ENCODE measurements around the gene RAC2.

RAC2 gene

GRCh38 chr22:37198258-37199102, 45.6 kb downstream of the RAC2 start:
- Histone ChIP-seq H3K27me3 (ENCODE audit: control insufficient read depth, insufficient read depth, low read length) (no peaks in the 10 kb centered on the region), H3K4me3 (ENCODE audit: low read depth, low read length) (peak overlapping the region; percentile 72), H3K4me1 (ENCODE audit: control insufficient read depth, insufficient read depth, low read length) (peaks cover 28% of the 10 kb centered on the region), H3K9me3 (ENCODE audit: control insufficient read depth, insufficient read depth, low read depth, low read length) (0 out of 2 replicates have a peak, but pooled peaks cover 2% of the 10 kb centered on the region), H3K9ac (ENCODE audit: low read length) (peak overlapping the region; percentile 76), H3K27ac (ENCODE audit: low read depth, low read length) (peak overlapping the region; percentile 57; the same call in 1 of the 2 replicates), H3K36me3 (ENCODE audit: control insufficient read depth, insufficient read depth, low read length) (no peaks in the 10 kb centered on the region)

GRCh38 chr22:37197451-37198257, 46.4 kb downstream of the RAC2 start:
- H3K36me3 ChIP-seq (ENCODE audit: control insufficient read depth, insufficient read depth, low read length): no peaks in the 10 kb centered on the region
- peak overlapping the region; percentile 72 for H3K4me3 ChIP-seq (ENCODE audit: low read depth, low read length)
- peak overlapping the region; percentile 57 for H3K9ac ChIP-seq (ENCODE audit: low read length)
- H3K9me3 ChIP-seq (ENCODE audit: control insufficient read depth, insufficient read depth, low read depth, low read length): peaks cover 8% of the 10 kb centered on the region
- no peak overlapping the region for H3K27ac ChIP-seq (ENCODE audit: low read depth, low read length)
- peaks cover 28% of the 10 kb centered on the region for H3K4me1 ChIP-seq (ENCODE audit: control insufficient read depth, insufficient read depth, low read length)
- no peaks in the 10 kb centered on the region for H3K27me3 ChIP-seq (ENCODE audit: control insufficient read depth, insufficient read depth, low read length)

DNA sequence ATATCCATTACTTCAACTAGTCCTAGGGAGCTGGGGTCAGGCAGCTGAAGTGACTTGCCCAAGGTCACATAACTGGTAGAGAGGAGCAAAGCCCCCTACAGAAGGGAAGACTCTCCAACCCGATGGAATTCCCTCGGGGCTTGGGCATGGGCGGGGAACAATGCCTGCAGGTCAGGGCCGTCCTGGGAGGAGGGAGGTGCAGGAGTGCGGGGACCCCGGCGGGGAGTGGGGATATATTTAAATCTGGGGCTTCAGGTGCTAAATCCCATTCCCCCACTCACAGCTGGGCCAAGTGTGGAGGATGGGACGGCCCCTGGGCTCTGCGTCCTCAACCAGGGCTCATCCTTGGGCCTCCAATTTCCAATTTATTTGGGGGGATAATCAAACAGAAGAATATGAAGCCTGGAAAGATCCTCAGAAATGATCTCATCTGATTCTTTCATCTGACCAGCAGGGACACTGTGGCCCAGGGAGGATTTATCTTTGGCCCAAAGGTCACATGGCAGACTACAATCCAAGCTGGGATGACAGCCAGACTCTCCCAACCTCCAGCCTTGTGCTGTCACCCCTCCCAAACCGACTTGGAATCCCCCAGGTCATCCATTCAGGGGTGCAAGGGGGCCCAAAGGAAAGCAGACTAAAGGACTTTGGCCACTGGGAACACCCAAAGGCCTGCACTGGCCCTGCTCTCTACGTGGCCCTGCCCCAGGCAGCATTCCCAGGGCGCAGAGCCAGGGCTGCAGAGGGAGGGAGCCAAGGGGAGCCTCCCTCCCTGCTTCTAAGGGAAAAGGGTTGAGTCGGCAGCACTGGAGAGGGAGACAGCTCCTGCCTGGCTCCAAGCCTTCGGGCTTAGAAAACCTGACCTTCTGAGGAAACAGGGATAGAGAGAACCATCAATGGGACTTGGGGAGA, 47.3 kb downstream of the RAC2 start:
- no peak overlapping the region for H3K27ac ChIP-seq (ENCODE audit: low read depth, low read length)
- H3K36me3 ChIP-seq (ENCODE audit: control insufficient read depth, insufficient read depth, low read length): no peaks in the 10 kb centered on the region
- H3K27me3 ChIP-seq (ENCODE audit: control insufficient read depth, insufficient read depth, low read length): no peaks in the 10 kb centered on the region
- peaks cover 28% of the 10 kb centered on the region for H3K4me1 ChIP-seq (ENCODE audit: control insufficient read depth, insufficient read depth, low read length)
- H3K4me3 ChIP-seq (ENCODE audit: low read depth, low read length): peak overlapping the region; percentile 10; the same call in 1 of the 2 replicates
- peaks cover 14% of the 10 kb centered on the region for H3K9me3 ChIP-seq (ENCODE audit: control insufficient read depth, insufficient read depth, low read depth, low read length)
- H3K9ac ChIP-seq (ENCODE audit: low read length): peak overlapping the region; percentile 57

DNA sequence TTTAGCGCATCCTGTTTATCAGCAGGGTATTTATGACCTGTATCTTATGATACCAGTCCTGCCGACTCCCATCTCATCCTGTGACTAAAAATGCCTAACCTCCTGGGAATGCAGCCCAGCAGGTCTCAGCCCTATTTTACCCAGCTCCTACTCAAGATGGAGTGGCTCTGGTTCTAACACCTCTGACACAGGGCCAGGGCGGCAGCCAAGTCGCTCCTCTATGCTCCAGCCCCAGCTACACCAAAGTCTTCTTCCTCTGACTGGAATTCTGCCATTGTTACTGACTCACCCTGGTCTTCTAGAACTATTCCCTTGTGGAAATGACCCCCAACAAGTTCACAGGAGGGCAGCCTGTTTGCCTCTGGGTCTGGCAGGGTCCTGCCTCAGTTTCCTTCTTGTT, 48.1 kb downstream of the RAC2 start:
- Histone ChIP-seq H3K9me3 (ENCODE audit: control insufficient read depth, insufficient read depth, low read depth, low read length) (peaks cover 14% of the 10 kb centered on the region), H3K9ac (ENCODE audit: low read length) (no peak overlapping the region), H3K4me1 (ENCODE audit: control insufficient read depth, insufficient read depth, low read length) (peaks cover 28% of the 10 kb centered on the region), H3K4me3 (ENCODE audit: low read depth, low read length) (no peak overlapping the region), H3K27me3 (ENCODE audit: control insufficient read depth, insufficient read depth, low read length) (no peaks in the 10 kb centered on the region), H3K36me3 (ENCODE audit: control insufficient read depth, insufficient read depth, low read length) (no peaks in the 10 kb centered on the region), H3K27ac (ENCODE audit: low read depth, low read length) (no peak overlapping the region)

GRCh38 chr22:37194750-37195149, 49.3 kb downstream of the RAC2 start:
- Histone ChIP-seq H3K9me3 (ENCODE audit: control insufficient read depth, insufficient read depth, low read depth, low read length) (peaks cover 14% of the 10 kb centered on the region), H3K27me3 (ENCODE audit: control insufficient read depth, insufficient read depth, low read length) (no peaks in the 10 kb centered on the region), H3K36me3 (ENCODE audit: control insufficient read depth, insufficient read depth, low read length) (no peaks in the 10 kb centered on the region), H3K9ac (ENCODE audit: low read length) (no peak overlapping the region), H3K4me3 (ENCODE audit: low read depth, low read length) (no peak overlapping the region), H3K4me1 (ENCODE audit: control insufficient read depth, insufficient read depth, low read length) (peaks cover 28% of the 10 kb centered on the region), H3K27ac (ENCODE audit: low read depth, low read length) (no peak overlapping the region)

GRCh38 chr22:37193629-37194191, 50.4 kb downstream of the RAC2 start:
- Histone ChIP-seq H3K4me1 (ENCODE audit: control insufficient read depth, insufficient read depth, low read length) (peaks cover 35% of the 10 kb centered on the region), H3K27ac (ENCODE audit: low read depth, low read length) (no peak overlapping the region), H3K27me3 (ENCODE audit: control insufficient read depth, insufficient read depth, low read length) (no peaks in the 10 kb centered on the region), H3K36me3 (ENCODE audit: control insufficient read depth, insufficient read depth, low read length) (no peaks in the 10 kb centered on the region), H3K4me3 (ENCODE audit: low read depth, low read length) (no peak overlapping the region), H3K9ac (ENCODE audit: low read length) (no peak overlapping the region), H3K9me3 (ENCODE audit: control insufficient read depth, insufficient read depth, low read depth, low read length) (peaks cover 14% of the 10 kb centered on the region)

- H3K36me3 ChIP-seq (ENCODE audit: control insufficient read depth, insufficient read depth, low read length): no peaks in the 10 kb centered on the region
- H3K27me3 ChIP-seq (ENCODE audit: control insufficient read depth, insufficient read depth, low read length): no peaks in the 10 kb centered on the region
- no peak overlapping the region for H3K27ac ChIP-seq (ENCODE audit: low read depth, low read length)
- no peak overlapping the region for H3K4me3 ChIP-seq (ENCODE audit: low read depth, low read length)
- no peak overlapping the region for H3K9ac ChIP-seq (ENCODE audit: low read length)
- H3K9me3 ChIP-seq (ENCODE audit: control insufficient read depth, insufficient read depth, low read depth, low read length): peaks cover 14% of the 10 kb centered on the region
- H3K4me1 ChIP-seq (ENCODE audit: control insufficient read depth, insufficient read depth, low read length): peaks cover 34% of the 10 kb centered on the region
Measured at GRCh38 chr22:37192741-37193140, 51.3 kb downstream of the RAC2 start.

- Histone ChIP-seq H3K4me1 (ENCODE audit: control insufficient read depth, insufficient read depth, low read length) (peaks cover 28% of the 10 kb centered on the region), H3K36me3 (ENCODE audit: control insufficient read depth, insufficient read depth, low read length) (no peaks in the 10 kb centered on the region), H3K4me3 (ENCODE audit: low read depth, low read length) (no peak overlapping the region), H3K27ac (ENCODE audit: low read depth, low read length) (no peak overlapping the region), H3K9me3 (ENCODE audit: control insufficient read depth, insufficient read depth, low read depth, low read length) (peaks cover 14% of the 10 kb centered on the region), H3K9ac (ENCODE audit: low read length) (no peak overlapping the region), H3K27me3 (ENCODE audit: control insufficient read depth, insufficient read depth, low read length) (no peaks in the 10 kb centered on the region)
Measured at GRCh38 chr22:37192204-37192603, 51.9 kb downstream of the RAC2 start.

DNA sequence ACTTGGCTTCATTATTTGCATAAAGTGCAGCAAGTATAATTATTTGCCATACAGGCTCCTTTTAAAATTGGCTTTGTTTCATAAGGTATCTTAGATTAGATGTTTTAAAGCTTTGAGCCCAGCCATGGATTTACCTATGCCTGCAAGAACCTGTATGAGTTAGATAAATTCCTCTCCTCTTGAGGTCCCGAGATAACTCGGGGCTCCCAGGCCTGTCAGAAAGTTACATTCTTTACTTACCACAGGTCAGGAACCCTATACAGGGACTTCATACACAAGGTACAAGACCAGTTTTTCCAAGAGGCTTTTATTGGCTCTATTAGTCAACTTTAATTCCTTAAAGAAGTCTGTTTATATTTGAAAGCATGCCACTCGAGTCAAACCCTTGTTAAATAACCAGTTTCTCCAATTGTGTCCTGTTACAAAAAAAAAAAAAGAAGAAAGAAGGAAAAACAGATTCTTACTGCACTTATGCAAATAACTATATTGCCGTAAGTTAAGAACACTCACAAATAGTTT, 53.7 kb downstream of the RAC2 start:
- H3K9me3 ChIP-seq (ENCODE audit: control insufficient read depth, insufficient read depth, low read depth, low read length): peaks cover 14% of the 10 kb centered on the region
- no peak overlapping the region for H3K4me3 ChIP-seq (ENCODE audit: low read depth, low read length)
- no peaks in the 10 kb centered on the region for H3K36me3 ChIP-seq (ENCODE audit: control insufficient read depth, insufficient read depth, low read length)
- no peak overlapping the region for H3K27ac ChIP-seq (ENCODE audit: low read depth, low read length)
- no peak overlapping the region for H3K9ac ChIP-seq (ENCODE audit: low read length)
- H3K4me1 ChIP-seq (ENCODE audit: control insufficient read depth, insufficient read depth, low read length): peaks cover 25% of the 10 kb centered on the region
- H3K27me3 ChIP-seq (ENCODE audit: control insufficient read depth, insufficient read depth, low read length): no peaks in the 10 kb centered on the region

- H3K36me3 ChIP-seq (ENCODE audit: control insufficient read depth, insufficient read depth, low read length): no peaks in the 10 kb centered on the region
- no peaks in the 10 kb centered on the region for H3K27me3 ChIP-seq (ENCODE audit: control insufficient read depth, insufficient read depth, low read length)
- peaks cover 14% of the 10 kb centered on the region for H3K9me3 ChIP-seq (ENCODE audit: control insufficient read depth, insufficient read depth, low read depth, low read length)
- H3K4me3 ChIP-seq (ENCODE audit: low read depth, low read length): peak overlapping the region; percentile 57; the same call in 1 of the 2 replicates
- H3K9ac ChIP-seq (ENCODE audit: low read length): peak overlapping the region; percentile 57
- peaks cover 25% of the 10 kb centered on the region for H3K4me1 ChIP-seq (ENCODE audit: control insufficient read depth, insufficient read depth, low read length)
- H3K27ac ChIP-seq (ENCODE audit: low read depth, low read length): peak overlapping the region; percentile 27
Measured at GRCh38 chr22:37188901-37189466, 55.1 kb downstream of the RAC2 start.

All from HUES6 (cell line).